ENCODE measurements around the gene TSHZ3. TPM values are rescaled to one million over a fixed set of nuclear protein-coding genes. Genes with fewer than 3 reads are reported as not detected.

TSHZ3 gene
- polyA plus RNA-seq, 1 donor from 2014 or later, result 2.4 TPM

DNA sequence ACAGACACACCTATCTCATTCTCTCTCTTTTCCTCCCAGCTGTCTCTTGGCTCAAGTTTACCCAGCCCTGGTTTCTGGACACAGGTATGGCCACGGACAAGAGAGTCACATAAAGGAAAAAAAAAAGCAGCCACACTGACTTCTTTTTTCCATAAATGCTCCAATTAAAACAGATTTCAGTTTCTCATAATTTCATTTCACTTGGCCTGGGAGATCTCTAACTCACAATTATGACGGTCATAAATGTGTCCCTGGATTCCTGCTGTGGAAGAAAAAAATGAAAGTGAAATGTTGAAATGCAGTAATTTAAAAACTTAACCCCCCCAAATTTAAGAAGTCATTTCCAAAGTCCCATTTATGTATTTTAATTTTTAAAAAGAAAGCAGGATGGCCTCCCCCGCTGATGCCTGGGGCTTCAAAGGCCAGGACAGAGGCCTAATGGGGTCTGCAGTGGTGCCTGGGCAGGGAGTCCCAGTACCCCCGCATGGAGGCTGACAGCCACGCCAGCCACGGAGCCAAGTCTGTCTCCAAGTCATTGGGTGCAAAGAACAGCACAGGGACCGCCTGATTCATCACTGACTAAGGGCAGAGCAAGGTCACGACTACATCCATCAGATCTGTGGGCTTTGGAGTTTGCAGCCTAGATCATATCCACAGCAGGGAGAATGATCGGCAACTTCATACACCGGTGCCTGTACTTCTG, 79.7 kb downstream of the TSHZ3 start:
- Histone ChIP-seq H3K27ac (ENCODE audit: low read length) (no peak overlapping the region), H3K27me3 (ENCODE audit: insufficient read depth, low read depth, low read length) (no peaks in the 10 kb centered on the region), H2AFZ (ENCODE audit: low read depth, low read length) (no peak overlapping the region), H3K36me3 (ENCODE audit: insufficient read depth, low read length) (no peaks in the 10 kb centered on the region), H4K20me1 (ENCODE audit: insufficient read depth) (no peaks in the 10 kb centered on the region), H3K4me3 (ENCODE audit: low read length) (no peak overlapping the region), H3K9me2 (ENCODE audit: insufficient read depth, low read length) (no peaks in the 10 kb centered on the region), H3F3A (ENCODE audit: insufficient read depth, low read length, poor library complexity, severe bottlenecking) (no peaks in the 10 kb centered on the region), H3K79me2 (replicated peaks; ENCODE audit: insufficient read depth, low read length) (no peaks in the 10 kb centered on the region), H3K9ac (ENCODE audit: low read length) (no peak overlapping the region), H3K4me2 (ENCODE audit: low read length) (no peak overlapping the region), H3K9me3 (ENCODE audit: low read length) (no peaks in the 10 kb centered on the region)
- no peak for TF ChIP-seq POLR2AphosphoS5 (IDR thresholded peaks at IDR 0.05)
- no peak for TF ChIP-seq SMC3 (conservative IDR thresholded peaks at IDR 0.05; ENCODE audit: poor library complexity)
- no peak for TF ChIP-seq EZH2 (IDR thresholded peaks at IDR 0.05; ENCODE audit: borderline replicate concordance, insufficient read depth, low read length, poor library complexity, severe bottlenecking)
- TF ChIP-seq, protein P1, sequence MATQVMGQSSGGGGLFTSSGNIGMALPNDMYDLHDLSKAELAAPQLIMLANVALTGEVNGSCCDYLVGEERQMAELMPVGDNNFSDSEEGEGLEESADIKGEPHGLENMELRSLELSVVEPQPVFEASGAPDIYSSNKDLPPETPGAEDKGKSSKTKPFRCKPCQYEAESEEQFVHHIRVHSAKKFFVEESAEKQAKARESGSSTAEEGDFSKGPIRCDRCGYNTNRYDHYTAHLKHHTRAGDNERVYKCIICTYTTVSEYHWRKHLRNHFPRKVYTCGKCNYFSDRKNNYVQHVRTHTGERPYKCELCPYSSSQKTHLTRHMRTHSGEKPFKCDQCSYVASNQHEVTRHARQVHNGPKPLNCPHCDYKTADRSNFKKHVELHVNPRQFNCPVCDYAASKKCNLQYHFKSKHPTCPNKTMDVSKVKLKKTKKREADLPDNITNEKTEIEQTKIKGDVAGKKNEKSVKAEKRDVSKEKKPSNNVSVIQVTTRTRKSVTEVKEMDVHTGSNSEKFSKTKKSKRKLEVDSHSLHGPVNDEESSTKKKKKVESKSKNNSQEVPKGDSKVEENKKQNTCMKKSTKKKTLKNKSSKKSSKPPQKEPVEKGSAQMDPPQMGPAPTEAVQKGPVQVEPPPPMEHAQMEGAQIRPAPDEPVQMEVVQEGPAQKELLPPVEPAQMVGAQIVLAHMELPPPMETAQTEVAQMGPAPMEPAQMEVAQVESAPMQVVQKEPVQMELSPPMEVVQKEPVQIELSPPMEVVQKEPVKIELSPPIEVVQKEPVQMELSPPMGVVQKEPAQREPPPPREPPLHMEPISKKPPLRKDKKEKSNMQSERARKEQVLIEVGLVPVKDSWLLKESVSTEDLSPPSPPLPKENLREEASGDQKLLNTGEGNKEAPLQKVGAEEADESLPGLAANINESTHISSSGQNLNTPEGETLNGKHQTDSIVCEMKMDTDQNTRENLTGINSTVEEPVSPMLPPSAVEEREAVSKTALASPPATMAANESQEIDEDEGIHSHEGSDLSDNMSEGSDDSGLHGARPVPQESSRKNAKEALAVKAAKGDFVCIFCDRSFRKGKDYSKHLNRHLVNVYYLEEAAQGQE (IDR thresholded peaks at IDR 0.05; ENCODE audit: borderline replicate concordance), result no peak
- TF ChIP-seq MXI1 (conservative IDR thresholded peaks at IDR 0.05; ENCODE audit: poor library complexity, severe bottlenecking), result no peak
- TF ChIP-seq TAF1 (IDR thresholded peaks at IDR 0.05; ENCODE audit: low read depth), result no peak
- TF ChIP-seq RAD21 (conservative IDR thresholded peaks at IDR 0.05), result no peak
- TF ChIP-seq, protein P2, sequence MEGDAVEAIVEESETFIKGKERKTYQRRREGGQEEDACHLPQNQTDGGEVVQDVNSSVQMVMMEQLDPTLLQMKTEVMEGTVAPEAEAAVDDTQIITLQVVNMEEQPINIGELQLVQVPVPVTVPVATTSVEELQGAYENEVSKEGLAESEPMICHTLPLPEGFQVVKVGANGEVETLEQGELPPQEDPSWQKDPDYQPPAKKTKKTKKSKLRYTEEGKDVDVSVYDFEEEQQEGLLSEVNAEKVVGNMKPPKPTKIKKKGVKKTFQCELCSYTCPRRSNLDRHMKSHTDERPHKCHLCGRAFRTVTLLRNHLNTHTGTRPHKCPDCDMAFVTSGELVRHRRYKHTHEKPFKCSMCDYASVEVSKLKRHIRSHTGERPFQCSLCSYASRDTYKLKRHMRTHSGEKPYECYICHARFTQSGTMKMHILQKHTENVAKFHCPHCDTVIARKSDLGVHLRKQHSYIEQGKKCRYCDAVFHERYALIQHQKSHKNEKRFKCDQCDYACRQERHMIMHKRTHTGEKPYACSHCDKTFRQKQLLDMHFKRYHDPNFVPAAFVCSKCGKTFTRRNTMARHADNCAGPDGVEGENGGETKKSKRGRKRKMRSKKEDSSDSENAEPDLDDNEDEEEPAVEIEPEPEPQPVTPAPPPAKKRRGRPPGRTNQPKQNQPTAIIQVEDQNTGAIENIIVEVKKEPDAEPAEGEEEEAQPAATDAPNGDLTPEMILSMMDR (IDR thresholded peaks at IDR 0.05; ENCODE audit: poor library complexity, severe bottlenecking), result no peak
- no peak for TF ChIP-seq EP300 (conservative IDR thresholded peaks at IDR 0.05; ENCODE audit: poor library complexity, severe bottlenecking)

DNA sequence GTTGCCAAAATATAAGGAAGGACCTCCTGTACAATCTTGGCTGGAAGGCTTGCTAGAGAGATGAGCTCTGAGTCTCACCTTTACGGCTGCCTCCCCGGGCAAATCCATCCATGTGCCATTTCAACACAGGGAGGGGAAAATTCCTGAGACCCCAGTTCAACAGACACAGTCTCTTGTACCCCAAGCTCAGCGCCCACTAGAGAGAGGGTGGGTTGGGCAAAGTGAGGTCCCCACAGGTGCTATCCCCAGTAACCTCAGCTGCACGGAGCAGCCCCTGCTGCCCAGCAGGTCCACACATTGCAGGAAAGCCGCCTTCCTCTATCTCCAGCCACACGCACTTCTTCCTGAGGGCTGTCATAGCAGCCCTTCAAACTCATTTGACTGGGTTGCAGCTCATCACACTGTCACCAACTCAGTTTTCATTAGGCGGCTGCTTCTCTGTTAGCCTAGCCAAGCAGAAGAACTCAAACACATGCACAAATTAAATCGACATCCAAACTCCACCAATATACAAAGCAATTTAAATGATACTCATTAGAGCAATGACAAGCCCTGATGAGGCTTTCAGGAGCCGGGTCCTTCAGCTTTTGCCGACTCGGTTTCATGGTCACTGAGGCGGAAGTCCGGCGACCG, 80.4 kb downstream of the TSHZ3 start:
- Histone ChIP-seq H3K4me2 (ENCODE audit: low read length) (no peak overlapping the region), H3K9ac (ENCODE audit: low read length) (no peak overlapping the region)
- TF ChIP-seq EP300 (conservative IDR thresholded peaks at IDR 0.05; ENCODE audit: poor library complexity, severe bottlenecking), result peak; percentile 20
- no peak for TF ChIP-seq TAF1 (IDR thresholded peaks at IDR 0.05; ENCODE audit: low read depth)

More for the DNA sequence above, 80.4 kb downstream of the TSHZ3 start:
- H2AFZ ChIP-seq (ENCODE audit: low read depth, low read length), result no peak overlapping the region
- no peaks in the 10 kb centered on the region for H3K79me2 ChIP-seq (replicated peaks; ENCODE audit: insufficient read depth, low read length)
- H4K20me1 ChIP-seq (ENCODE audit: insufficient read depth), result no peaks in the 10 kb centered on the region
- no peaks in the 10 kb centered on the region for H3K9me2 ChIP-seq (ENCODE audit: insufficient read depth, low read length)
- H3F3A ChIP-seq (ENCODE audit: insufficient read depth, low read length, poor library complexity, severe bottlenecking), result no peaks in the 10 kb centered on the region
- H3K36me3 ChIP-seq (ENCODE audit: insufficient read depth, low read length), result no peaks in the 10 kb centered on the region
- no peak overlapping the region for H3K4me3 ChIP-seq (ENCODE audit: low read length)
- no peaks in the 10 kb centered on the region for H3K9me3 ChIP-seq (ENCODE audit: low read length)
- no peak overlapping the region for H3K27ac ChIP-seq (ENCODE audit: low read length)
- H3K27me3 ChIP-seq (ENCODE audit: insufficient read depth, low read depth, low read length), result no peaks in the 10 kb centered on the region
